ENCODE results near the gene BMF.
"Not testable (repeated sequence)": the region's sequence is repeated elsewhere in the genome, so short reads cannot be mapped to it uniquely, and the experiment has no call there.

Gene BMF

DNA sequence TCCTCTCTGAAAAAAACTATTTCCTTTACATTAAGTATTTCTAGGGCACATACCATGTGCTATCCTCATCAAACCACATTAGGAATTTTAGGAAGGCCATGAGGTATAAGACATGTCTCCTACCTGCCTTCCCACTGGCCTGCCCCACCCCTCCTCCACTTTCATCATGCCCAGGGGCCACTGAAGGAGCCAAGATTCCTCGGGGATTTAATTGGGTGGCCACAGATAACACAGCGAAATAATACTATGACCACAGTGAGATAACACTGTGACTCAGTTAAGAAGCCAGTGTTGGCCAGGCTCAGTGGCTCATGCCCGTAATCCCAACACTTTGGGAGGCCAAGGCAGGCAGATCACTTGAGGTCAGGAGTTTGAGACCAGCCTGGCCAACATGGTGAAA is 9.8 kb upstream of the BMF start:
- ATAC-seq (replicated peaks) = no peak
- no peaks in the 10 kb centered on the region for H3K9me3 Mint-ChIP-seq
- DNase-seq = no peak
- peak overlapping the region; percentile 67 for H3K27ac Mint-ChIP-seq
- no peak overlapping the region for H3K4me3 Mint-ChIP-seq
- H3K36me3 Mint-ChIP-seq = no peaks in the 10 kb centered on the region
- peaks cover 26 to 41% of the 10 kb centered on the region in 2 donors for H3K4me1 Mint-ChIP-seq
- no peaks in the 10 kb centered on the region for H3K27me3 Mint-ChIP-seq

DNA sequence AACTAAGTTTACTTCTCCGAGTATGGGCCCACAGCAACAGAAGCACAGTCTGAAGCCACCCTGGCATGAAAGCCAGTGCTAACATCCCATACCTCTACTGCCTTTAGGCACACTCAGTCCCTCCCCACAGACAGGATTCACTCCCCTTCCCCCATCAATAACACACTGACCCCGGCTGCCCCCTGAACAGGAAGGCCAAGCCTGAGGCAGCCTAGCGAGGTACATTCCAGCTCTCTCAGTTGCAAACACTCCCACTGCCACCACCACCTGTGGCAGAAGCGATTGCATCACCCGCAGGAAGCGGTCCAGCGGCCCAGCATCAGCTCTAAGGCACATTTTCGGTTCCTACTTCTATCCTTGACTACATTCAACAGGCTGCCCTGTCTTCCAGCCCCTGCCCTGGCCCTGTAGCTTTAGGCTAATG is 7.0 kb upstream of the BMF start:
- Mint-ChIP-seq H3K4me3 (peak overlapping the region; percentile 14 to 31), H3K36me3 (no peaks in the 10 kb centered on the region), H3K4me1 (peaks cover 37 to 51% of the 10 kb centered on the region in 2 donors), H3K27ac (peak overlapping the region; percentile 83), H3K27me3 (no peaks in the 10 kb centered on the region), H3K9me3 (no peaks in the 10 kb centered on the region)
- DNase-seq (peak; percentile 76), ATAC-seq (replicated peaks) (peak; percentile 98 to 99)

DNA sequence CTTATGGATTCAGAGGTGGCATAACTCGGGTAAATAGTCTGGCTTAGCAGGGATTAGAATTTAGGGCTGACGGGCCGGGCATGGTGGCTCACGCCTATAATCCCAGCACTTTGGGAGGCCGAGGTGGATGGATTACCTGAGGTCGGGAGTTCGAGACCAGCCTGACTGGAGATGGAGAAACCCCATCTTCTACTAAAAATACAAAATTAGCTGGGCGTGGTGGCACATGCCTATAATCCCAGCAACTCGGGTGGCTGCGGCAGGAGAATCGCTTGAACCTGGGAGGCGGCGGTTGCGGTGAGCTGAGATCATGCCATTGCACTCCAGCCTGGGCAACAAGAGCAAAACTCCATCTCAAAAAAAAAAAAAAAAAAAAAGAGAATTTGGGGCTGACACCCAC is 6.4 kb upstream of the BMF start:
- H3K4me3 Mint-ChIP-seq; H3K9me3 Mint-ChIP-seq; H3K27ac Mint-ChIP-seq; ATAC-seq (replicated peaks); H3K27me3 Mint-ChIP-seq; DNase-seq; H3K36me3 Mint-ChIP-seq: not testable (repeated sequence)
- H3K4me1 Mint-ChIP-seq = peaks cover 37 to 51% of the 10 kb centered on the region in 2 donors

DNA sequence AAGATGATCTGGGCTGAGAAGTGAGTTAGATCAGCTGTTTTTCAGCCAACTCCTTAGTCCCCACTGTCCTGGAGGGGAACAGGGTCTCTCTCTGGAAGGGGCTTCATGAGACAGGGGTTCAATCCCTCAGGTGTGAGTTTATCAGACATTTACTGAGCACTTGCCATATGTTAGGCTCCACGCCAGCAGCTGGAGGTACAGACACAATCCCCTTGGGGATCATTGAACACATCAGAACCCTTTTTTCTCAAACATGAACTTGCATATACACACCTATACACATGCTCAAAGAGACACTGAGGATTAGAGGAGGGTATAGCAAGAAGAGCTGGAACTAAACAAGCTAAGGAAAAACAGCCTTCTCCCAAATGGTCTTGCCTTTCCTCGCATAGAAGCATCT is 5.5 kb upstream of the BMF start:
- no peak overlapping the region for H3K27ac Mint-ChIP-seq
- ATAC-seq (replicated peaks) (no peak), DNase-seq (no peak)
- H3K36me3 Mint-ChIP-seq = no peaks in the 10 kb centered on the region
- no peaks in the 10 kb centered on the region for H3K27me3 Mint-ChIP-seq
- peaks cover 39 to 56% of the 10 kb centered on the region in 2 donors for H3K4me1 Mint-ChIP-seq
- no peak overlapping the region for H3K4me3 Mint-ChIP-seq
- no peaks in the 10 kb centered on the region for H3K9me3 Mint-ChIP-seq

DNA sequence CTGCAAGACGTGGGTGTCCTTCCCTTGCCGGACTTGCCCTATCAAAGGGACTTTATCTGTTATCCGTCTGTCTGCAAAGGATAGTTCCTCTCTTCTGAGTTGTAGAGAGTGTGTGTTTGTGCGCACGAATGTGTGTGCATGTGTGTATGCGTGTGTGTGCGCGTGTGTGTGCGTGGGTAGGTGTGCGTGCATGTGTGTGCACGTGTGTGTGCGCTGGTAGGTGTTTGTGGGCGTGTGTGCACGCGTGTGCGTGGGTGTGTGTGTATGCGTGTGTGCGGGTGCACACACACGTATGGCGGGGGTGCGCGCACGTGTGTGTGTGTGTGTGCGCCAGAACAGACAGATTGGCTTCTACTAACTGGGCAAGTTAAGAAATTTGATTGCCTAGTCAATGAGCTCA is 4.1 kb upstream of the BMF start:
- no peak for ATAC-seq (replicated peaks)
- Mint-ChIP-seq H3K4me1 (peaks cover 41 to 54% of the 10 kb centered on the region in 2 donors), H3K36me3 (no peaks in the 10 kb centered on the region), H3K27me3 (no peaks in the 10 kb centered on the region), H3K9me3 (no peaks in the 10 kb centered on the region), H3K27ac (no peak overlapping the region), H3K4me3 (no peak overlapping the region)
- DNase-seq = no peak

DNA sequence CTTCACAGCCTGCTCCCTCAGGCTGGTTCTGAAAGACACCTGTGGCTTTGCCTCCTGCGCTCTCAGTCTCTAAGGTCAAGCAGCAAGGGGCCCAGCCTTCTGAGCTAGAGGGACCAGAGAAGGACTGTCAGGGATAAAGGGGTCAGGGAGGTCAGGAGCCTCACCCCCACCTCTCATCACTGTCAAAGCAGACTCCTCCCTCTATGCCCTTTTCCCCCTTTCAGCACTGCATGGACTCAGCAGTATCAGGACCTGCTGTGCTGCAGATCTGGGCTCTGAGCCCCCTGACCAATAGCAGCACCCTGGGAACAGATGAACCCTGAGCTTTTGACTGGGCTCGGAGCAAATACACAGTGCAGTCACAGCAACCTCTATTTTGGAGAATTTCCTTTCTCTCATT is 3.2 kb upstream of the BMF start:
- Mint-ChIP-seq H3K4me1 (peaks cover 47 to 59% of the 10 kb centered on the region in 2 donors), H3K4me3 (no peak overlapping the region), H3K27ac (no peak overlapping the region), H3K9me3 (no peaks in the 10 kb centered on the region), H3K27me3 (no peaks in the 10 kb centered on the region), H3K36me3 (peaks cover 0 to 2% of the 10 kb centered on the region in 2 donors)
- ATAC-seq (replicated peaks) = no peak
- no peak for DNase-seq

DNA sequence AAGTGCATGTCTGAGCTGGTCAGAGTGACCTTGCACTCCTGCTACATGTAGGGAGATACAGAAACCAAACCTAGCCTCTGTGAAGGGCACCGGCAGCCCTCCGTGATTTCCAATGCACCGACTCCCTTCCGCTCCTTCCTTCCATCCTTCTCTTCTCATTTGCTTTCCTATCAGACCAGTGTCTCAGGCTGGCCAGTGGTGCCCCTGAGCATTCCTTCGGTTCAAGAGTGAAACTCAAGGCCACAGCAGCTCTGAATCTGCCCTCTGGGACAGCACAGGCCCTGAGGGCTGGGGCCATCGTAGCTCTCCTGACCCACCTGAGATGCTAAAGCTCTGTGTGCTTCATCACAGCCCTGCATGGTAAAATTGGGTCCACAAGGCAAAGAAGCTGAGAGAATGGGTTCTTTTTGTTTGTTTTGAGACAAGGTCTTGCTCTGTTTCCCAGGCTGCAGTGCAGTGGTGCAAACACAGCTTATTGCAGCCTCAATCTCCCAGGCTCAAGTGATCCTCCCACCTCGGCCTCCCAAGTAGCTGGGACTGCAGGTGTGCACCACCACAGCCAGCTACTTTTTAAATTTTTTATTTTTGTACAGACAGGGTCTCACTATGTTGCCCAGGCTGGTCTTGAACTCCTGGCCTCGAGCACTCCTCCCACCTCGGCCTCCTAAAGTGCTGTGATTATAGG is 2.3 kb upstream of the BMF start:
- Mint-ChIP-seq H3K4me1 (peaks cover 51 to 59% of the 10 kb centered on the region in 2 donors), H3K4me3 (no peak overlapping the region), H3K9me3 (no peaks in the 10 kb centered on the region)

DNA sequence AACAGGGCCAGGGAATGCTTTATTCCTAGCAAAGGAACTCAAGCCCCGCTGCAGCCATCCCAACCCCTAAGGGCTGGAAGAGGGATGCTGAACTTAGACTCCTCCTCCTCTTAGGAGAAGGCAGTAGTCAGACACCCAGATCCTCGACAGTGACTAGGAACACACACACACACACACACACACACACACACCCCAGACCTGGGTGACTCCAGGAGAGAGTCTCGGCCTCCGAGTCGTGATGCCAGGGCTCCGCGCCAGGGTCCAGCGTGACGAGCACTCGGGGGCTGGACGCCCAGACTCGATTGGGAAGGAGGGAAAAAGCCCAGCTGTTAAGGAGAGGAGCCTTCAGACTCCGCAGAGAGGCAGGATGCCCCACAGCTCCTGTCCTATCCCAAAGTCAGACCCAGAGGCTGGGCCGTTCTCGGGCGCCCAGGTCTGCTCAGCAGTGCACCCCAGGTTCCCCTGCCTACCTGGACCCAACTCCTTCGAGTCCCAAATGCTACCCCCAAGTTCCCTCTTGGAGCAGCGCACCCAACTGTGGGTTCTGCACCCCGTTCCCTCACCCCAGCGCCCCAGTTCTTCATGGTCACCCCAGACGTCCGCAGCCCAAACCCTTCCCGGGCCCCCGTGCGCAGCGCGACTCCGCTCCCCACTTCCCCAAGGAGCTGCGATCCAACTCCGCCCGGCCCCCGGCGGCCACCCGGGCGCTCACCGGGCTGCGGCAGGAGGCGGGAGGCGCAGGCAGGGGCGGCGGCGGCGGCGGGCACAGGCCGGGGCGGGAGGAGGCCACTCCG is 421 bp downstream of the BMF start:
- Mint-ChIP-seq H3K4me1 (peaks cover 53 to 61% of the 10 kb centered on the region in 2 donors), H3K4me3 (peak overlapping the region; percentile 80 to 96), H3K9me3 (no peaks in the 10 kb centered on the region), H3K36me3 (peaks cover 25 to 26% of the 10 kb centered on the region in 2 donors), H3K27me3 (no peaks in the 10 kb centered on the region), H3K27ac (peak overlapping the region; percentile 93)
- ATAC-seq (replicated peaks) (peak; percentile 4 to 11), DNase-seq (peak; percentile 38)

More for the DNA sequence above, 2.3 kb upstream of the BMF start:
- H3K36me3 Mint-ChIP-seq = peaks cover 3 to 6% of the 10 kb centered on the region in 2 donors
- ATAC-seq (replicated peaks) (no peak), DNase-seq (no peak)
- no peaks in the 10 kb centered on the region for H3K27me3 Mint-ChIP-seq
- H3K27ac Mint-ChIP-seq = no peak overlapping the region

DNA sequence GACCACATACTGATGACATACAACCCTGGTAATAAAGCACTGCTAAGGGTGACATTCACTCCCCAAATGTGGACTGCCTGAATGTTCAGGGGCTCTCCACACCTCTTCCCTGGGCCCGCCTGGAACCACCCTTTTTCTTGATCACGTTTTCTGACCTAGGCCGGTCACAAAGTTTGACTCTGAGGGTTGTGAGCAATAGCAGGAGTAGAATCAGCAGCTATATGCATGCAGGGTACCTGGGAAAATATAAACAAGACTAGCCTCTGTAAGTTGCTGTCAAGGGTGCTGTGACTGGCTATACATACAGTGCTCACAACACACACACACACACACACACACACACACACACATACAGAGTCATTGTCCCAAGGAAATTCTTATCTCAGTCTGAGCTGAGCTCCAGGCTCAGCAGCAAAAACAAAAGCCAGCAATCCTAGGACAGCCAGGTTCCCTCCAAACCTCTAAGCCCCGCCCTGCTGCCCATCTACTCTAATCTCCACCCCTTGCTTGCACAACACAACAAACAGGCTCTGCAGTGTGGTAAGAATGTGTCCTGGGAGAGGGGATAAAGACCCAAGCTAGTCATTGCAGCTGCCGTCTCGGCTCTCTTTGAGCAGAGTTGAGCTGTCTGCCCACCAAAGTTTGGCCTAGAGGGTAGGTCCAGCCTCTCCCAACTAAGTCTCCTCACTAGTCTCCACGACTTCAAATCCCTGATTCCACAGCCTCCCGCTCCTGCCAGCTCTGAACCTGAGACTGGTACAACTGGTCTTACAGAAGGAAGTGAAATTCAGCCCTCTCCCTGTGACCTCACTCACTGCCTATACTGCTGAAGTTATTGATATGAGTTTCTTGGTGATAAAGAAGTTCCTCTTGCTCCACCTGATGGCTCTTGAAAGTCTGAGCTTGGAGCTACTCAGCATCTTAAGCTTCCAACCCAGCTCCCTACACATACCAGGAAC is 2.2 kb downstream of the BMF start:
- H3K4me1 Mint-ChIP-seq = peaks cover 57 to 69% of the 10 kb centered on the region in 2 donors
- H3K4me3 Mint-ChIP-seq = peak overlapping the region; percentile 80 to 96
- H3K27ac Mint-ChIP-seq = peak overlapping the region; percentile 93
- ATAC-seq (replicated peaks) (peak; percentile 49 to 54), DNase-seq (peak; percentile 68)
- H3K27me3 Mint-ChIP-seq = no peaks in the 10 kb centered on the region
- H3K9me3 Mint-ChIP-seq = no peaks in the 10 kb centered on the region
- peaks cover 40% of the 10 kb centered on the region in 2 donors for H3K36me3 Mint-ChIP-seq

DNA sequence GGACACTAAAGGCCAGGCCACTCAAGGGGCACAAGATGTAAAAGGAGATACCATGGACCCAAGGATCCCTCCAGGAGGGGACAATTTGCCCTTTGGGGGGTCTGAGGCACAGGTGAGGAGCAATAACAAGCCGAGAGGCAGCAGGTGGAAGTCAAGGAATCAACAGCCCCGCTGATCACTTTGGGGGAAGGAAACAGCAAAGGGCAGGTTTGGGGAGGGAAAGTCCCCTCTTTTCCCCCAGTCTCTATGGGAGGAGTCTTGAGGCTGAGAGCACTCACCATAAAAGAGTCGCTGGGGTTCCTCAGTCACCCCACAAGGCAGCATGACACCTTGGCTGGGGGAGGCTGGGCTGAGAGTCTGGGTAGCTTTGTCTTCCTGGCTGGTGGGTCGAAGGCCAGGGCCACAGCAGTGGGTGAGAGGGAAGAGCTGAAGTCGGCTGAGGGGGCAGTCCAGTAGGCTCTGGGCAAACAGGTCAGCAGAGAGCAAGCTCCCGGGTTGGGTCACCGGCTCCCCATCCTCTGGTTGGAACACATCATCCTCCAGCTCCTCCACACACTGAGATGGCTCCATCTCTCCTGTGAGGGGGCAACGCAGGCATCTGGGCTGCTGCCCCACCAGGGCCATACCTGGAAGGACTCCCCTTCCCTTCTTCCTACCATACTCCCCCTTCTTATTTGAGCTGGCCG is 3.0 kb downstream of the BMF start:
- ATAC-seq (replicated peaks) = peak; percentile 32 to 46

DNA sequence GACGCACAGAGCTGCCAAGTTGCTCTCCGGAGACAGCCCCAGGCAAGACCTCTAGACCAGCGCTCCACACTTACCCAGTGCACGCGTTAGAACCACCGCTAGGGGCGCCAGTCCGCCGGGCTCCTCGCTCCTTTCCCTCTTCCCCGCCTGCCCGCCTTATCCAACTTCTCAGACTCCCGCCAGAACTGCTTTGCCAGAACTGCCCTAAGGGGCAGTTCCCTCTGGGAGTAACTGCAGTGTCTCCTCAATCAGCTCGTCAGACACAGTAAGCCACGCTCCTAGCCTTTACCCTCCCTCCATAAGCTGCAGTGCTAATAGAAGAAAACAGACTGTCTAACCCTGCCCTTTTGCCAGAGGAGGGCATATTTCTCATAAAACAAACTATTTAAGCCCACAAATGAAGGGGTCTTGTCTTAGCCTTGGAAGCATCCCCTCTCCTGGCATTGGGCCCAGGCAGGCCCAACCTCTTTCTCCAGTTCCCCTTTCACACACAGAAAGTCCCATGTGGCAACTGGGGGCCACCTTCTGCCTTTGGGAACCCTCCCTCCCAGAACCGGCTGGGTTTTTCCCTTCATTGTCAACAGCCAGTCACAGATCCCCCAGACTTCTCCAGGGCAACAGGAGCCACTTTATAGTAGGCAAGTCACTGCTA is 3.7 kb downstream of the BMF start:
- peak overlapping the region; percentile 93 for H3K27ac Mint-ChIP-seq
- H3K36me3 Mint-ChIP-seq = peaks cover 51% of the 10 kb centered on the region in 2 donors
- H3K9me3 Mint-ChIP-seq = no peaks in the 10 kb centered on the region
- peak; percentile 33 to 36 for ATAC-seq (replicated peaks)
- peak; percentile 81 for DNase-seq
- H3K4me3 Mint-ChIP-seq = peak overlapping the region; percentile 80 to 96
- H3K27me3 Mint-ChIP-seq = no peaks in the 10 kb centered on the region
- H3K4me1 Mint-ChIP-seq = peaks cover 72 to 84% of the 10 kb centered on the region in 2 donors

More for the DNA sequence above, 3.0 kb downstream of the BMF start:
- Mint-ChIP-seq H3K36me3 (peaks cover 47 to 48% of the 10 kb centered on the region in 2 donors), H3K4me3 (peak overlapping the region; percentile 80 to 96), H3K4me1 (peaks cover 65 to 77% of the 10 kb centered on the region in 2 donors), H3K9me3 (no peaks in the 10 kb centered on the region), H3K27me3 (no peaks in the 10 kb centered on the region), H3K27ac (peak overlapping the region; percentile 93)
- DNase-seq = peak; percentile 66

DNA sequence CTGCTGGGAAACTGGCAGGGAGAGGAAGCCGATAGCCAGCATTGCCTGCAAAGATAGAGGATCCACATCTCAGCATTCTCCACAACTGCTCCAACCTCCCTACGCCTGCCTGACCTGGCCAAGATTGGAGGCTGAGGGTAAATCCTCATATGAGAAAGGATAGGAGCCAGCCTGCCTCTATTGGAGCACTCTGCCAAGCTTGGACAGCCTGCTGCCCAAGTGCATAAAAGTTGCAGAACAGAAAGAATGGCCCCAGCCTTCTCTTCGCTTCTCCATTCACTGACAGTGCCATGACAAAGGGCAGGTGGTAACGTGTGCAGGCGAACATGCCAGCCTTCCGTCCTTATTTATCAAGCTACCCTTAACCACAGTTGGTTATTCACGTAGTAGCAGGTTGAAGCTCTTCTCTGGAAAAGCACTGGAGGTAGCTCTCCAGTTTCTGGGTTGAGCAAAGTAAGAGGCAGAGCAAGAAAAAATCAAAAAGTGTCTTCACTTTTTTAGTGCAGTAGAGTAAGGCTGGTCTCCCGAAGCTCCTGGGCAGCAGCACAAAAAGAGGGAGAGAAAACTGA is 4.3 kb downstream of the BMF start:
- Mint-ChIP-seq H3K4me3 (peak overlapping the region; percentile 80 to 96), H3K4me1 (peaks cover 73 to 87% of the 10 kb centered on the region in 2 donors), H3K9me3 (no peaks in the 10 kb centered on the region), H3K27me3 (no peaks in the 10 kb centered on the region), H3K36me3 (peaks cover 51% of the 10 kb centered on the region in 2 donors), H3K27ac (peak overlapping the region; percentile 93)
- no peak for DNase-seq
- ATAC-seq (replicated peaks) = no peak

DNA sequence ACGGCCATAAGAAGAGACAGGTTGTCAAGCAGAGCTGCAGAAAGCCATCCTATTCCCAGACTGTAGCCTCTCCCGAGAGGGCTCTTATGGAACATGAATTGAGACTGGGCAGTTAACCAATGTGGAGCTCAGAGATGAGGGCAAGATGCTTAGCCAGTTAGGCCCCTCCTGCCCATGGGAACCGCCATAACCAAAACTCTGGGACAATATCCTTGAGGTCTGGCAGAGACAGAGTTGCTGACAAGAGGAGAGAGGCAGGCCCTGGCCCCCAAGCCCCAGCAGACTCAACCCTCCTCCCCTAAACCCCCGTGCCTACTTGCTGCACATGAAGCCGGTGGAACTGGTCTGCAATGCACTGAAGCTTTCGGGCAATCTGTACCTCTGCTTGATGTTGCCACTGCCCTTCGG is 4.8 kb downstream of the BMF start:
- peaks cover 74 to 87% of the 10 kb centered on the region in 2 donors for H3K4me1 Mint-ChIP-seq
- no peaks in the 10 kb centered on the region for H3K9me3 Mint-ChIP-seq
- peaks cover 51 to 53% of the 10 kb centered on the region in 2 donors for H3K36me3 Mint-ChIP-seq
- no peaks in the 10 kb centered on the region for H3K27me3 Mint-ChIP-seq
- no peak for ATAC-seq (replicated peaks)
- no peak for DNase-seq
- H3K27ac Mint-ChIP-seq = peak overlapping the region; percentile 33
- peak overlapping the region; percentile 80 to 96 for H3K4me3 Mint-ChIP-seq

All from stimulated activated naive B cell treated with anti-CD40 and anti-IgM and Interleukin-4, amounts not matched to agents 10 μg/mL and 1 μg/mL and 100 μg/mL, for 72 hours (primary cell).